GM19239 (cell line): ENCODE measurements around the gene CDC42EP5.

Experiments
- DNase-seq: peaks from one replicate; pipeline ENCODE4 v3.0.0; 2011; ENCODE audit warnings: low spot score; ENCODE audit not compliant: insufficient read length
- FAIRE-seq: peaks from 2 replicates; lab custom pipeline; 2011; peaks lifted over from hg19 to GRCh38; lab: Jason Lieb, UNC

Gene CDC42EP5

DNA sequence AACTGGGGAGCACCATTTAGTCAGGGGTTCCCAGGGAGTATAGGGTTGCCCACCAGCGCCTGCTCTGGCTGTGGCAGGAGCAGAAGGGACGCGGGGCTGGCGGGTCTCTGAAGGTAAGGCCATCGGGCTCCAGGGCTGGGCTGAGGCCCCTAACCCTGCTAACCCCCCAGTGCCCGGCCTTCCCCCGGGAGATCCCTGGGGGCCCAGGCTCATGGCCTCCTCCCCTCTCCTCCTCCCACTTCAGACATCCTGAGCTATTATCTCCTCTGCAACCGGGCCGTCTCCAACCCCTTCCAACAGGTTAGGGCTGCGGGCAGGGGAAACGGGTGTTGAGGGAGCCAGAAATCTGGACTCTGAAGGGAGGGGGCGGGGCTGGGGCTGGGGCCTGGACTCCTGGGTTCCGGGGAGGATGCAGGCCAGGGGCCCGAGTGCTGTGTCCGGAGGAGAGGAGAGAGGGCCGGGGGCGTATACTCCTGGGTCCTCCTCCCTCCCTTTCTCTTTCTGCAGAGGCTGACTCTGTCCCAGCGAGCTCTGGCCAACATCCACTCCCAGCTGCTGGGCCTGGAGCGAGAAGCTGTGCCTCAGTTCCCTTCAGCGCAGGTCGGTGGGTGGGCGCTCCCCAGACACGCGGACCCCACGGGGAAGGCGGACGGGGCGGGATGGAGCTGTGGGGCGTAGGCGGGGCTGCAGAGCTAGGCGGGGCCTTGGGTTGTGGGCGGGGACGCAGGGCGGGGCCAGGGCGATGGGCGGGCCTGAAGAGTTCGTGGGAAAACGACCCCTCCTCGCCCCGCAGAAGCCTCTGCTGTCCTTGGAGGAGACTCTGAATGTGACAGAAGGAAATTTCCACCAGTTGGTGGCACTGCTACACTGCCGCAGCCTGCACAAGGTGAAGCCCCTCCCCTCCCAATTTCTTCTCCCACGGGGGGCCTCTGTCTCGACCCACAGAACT lies 42.5 kb downstream of the CDC42EP5 start:
- no peak for DNase-seq
- peak; percentile 11 for FAIRE-seq

DNA sequence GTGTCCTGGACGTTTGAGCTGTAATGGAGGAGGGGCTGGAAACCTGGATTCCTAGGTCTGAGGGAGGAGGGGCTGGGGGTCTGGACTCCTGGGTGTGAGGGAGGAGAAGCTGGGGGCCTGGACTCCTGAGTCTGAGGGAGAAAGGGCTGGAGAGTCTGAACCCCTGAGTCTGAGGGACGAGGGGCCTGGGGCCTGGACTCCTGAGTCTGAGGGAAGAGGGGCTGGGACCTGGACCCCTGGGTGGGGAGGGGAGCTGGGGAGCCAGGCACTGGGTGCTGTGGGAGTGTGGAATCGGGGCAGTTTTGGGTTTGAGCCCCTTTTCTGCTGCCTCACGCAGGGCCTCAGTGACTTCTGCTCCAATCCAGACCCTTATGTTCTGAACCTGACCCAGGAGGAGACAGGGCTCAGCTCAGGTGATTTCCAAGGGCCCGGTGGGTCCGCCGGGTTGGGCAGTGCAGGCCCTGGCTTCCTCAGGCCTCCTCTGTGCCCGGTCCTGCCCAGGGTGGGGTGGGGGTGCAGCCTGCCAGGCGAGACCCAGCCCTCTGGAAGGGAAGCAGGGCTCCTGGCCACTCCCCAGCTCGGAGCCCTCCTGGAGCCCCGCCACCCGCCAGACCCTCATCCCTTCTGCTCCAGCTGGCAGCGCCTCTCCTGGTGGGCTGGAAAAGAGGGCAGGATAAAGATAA lies 43.4 kb downstream of the CDC42EP5 start:
- no peak for DNase-seq
- no peak for FAIRE-seq

DNA sequence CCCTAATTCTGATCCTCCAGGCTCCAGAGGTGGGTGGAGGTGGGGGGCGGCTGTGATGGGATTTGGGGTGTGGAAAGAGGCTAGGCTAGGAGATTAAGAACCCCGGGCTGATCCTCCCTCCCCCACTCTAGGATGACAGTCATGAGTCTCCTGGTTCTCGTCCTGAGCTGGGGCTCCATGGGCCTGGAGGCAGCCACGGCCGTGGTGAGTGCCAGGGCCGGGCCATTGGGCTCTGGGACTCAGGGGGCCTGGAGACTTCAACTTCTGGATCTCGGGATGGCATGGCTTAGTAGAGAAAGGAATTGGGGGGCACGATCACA lies 44.0 kb downstream of the CDC42EP5 start:
- DNase-seq (no peak), FAIRE-seq (no peak)

DNA sequence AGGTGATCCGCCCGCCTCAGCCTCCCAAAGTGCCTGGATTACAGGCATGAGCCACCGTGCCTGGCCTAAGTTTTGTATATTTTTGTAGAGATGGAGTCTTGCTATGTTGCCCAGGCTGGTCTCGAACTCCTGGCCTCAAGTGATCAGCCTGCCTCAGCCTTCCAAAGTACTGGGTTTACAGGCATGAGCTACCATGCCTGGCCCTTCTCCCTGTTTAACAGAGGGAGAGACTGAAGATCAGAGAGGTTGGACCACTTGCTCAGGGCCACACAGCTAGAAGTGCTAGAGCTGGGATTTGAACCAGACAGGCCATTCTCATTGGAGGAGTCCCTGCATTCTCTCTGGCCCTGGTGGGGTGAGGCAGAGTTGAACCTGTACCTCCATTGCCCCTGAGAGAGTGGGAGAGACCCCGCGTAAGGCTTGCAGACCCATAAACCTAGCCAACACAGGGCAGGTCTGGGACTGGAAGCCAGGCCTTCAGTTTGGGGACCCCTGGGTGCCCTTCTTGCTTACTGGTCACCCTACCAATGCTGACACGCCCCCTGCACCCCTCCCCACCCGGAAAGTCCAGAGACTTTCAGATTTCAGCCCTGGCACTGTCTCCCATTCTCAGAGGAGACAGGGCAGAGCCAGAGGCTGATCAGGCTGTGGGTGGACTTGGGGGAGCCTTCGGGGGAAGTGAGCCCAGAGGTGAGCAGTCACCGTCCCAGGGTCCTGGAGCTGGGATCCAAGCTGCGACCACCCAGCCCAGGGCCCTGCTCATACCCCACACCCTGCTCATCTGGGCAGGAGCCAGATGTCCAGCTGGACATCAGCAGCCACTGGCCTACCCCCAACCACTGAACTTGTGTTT lies 44.5 kb downstream of the CDC42EP5 start:
- DNase-seq (no peak), FAIRE-seq (no peak)

DNA sequence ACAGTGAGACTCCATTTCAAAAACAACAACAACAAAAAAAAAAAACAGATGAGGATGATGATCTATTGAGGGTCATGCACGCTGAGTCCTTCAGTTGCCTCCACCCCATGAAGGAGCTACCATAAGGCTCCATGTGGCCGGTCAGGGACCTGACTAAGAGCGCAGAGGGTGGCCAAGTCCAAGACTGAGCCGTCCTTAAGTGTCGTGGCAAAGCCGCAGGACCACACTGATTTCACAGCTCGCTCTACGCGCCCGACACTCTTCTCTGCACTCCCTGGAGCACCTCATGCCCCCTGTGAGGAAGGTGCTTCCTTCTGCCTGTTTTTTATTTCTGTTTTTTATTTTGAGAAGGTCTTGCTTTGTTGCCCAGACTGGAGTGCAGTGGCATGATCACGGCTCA lies 45.5 kb downstream of the CDC42EP5 start:
- DNase-seq (no peak), FAIRE-seq (no peak)

DNA sequence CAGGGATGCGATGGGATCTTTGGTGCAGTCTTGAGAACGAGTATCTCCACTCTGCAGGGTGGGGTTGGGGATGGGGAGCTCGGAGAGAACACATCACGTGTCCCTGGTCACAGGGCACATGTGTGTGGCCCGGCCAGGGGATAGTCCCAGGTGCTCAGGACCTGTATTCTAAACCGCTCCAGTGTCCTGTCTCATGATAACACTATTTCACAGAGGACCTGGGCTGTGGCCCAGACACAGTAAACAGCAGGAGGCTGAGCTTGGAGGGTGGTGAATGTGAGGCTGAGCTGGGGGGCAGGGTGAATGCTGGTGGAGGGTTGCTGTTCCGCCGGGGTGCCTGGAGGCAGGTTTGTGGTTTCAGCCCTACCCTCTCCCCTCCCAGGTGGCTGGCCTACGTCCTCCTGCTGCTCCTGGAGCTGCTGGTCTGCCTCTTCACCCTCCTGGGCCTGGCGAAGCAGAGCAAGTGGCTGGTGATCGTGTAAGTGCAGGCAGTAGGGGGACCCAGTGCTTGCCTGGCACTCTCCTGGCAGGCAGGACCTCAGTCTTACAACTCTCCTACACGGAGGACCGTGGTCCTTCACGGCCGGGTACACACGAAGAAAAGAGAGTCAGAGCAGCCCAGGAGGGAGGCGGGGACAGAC lies 46.7 kb downstream of the CDC42EP5 start:
- DNase-seq (no peak), FAIRE-seq (no peak)

DNA sequence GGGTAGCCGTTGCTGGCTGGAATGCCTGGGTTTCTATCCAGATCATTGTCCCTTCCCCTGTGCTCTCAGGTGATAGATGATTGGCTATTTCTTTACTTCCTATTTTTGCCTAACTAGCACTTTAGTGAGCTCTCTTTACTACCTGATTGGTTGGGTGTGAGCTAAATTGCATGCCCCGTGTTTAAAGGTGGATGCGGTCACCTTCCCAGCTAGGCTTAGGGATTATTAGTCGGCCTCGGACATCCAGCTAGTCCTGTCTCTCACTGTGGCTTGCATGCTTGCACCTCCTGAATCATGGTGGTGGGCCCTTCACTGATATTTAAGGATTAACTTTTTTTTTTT lies 47.7 kb downstream of the CDC42EP5 start:
- FAIRE-seq = no peak
- DNase-seq = no peak

DNA sequence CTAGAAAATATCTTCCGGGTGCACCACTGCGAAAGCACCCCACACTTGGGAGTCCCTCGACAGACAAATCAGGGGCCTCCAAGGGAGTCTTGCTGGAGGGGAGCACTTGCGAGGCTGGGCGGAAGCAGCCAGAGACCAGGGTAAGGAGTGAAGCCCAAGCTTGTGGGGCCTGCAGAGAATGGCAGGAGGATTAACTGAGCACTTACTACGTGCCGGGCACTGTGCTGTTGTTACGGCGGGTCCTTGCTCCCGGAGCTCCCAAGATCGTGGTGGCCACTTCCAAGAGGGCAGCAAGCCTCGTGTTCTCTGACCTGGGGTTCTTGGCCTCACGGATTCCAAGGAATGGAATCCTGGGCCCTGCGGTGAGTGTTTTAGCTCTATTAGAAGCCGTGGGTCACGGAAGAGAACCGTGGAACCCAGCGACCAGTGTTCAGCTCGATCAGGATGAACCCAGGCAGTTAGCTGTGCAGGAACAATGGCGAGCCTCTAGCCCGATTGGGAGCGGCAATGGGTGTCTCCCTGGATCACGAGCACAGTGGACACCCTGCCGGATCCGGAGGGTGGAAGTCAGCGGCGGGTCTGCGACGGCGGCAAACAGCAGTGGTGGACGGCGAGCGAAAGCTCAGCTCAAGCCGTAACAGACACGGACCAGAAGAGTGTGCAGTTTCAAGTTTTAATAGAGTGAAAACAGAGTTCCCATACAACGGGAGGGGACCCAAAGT lies 48.3 kb downstream of the CDC42EP5 start:
- DNase-seq (no peak), FAIRE-seq (no peak)

DNA sequence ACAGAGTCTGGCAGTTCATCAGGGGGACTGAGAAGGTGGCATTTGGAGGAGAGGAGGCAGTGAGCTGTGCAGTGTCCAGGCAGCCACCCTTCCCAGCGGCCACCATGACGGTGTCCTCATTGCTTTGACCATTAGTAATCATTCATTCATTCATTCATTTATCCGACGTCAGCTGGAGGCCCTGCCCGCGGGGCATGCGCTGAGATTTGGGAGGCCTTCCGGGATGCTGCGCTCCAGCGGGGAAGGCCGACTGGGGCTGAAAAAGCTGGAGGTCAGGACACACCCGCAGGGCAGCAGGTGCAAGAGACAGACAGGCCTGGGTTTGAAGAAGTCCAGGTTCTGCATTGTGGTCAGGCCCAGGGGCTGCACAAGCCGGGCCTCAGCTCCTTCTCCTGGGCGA lies 48.9 kb downstream of the CDC42EP5 start:
- DNase-seq (no peak), FAIRE-seq (no peak)

DNA sequence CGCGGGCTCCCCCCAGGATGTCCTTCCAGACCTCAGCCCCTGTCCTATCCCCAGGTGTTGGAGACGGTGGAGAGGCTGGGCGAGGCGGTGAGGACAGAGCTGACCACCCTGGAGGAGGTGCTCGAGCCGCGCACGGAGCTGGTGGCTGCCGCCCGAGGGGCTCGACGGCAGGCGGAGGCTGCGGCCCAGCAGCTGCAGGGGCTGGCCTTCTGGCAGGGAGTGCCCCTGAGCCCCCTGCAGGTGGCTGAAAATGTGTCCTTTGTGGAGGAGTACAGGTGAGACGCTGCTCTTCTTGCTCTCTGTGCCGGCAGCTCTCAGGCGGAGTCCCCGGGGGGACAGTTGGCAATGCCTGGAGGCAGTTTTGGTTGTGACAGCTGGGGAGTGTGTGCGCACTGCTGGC lies 51.0 kb downstream of the CDC42EP5 start:
- no peak for FAIRE-seq
- no peak for DNase-seq

DNA sequence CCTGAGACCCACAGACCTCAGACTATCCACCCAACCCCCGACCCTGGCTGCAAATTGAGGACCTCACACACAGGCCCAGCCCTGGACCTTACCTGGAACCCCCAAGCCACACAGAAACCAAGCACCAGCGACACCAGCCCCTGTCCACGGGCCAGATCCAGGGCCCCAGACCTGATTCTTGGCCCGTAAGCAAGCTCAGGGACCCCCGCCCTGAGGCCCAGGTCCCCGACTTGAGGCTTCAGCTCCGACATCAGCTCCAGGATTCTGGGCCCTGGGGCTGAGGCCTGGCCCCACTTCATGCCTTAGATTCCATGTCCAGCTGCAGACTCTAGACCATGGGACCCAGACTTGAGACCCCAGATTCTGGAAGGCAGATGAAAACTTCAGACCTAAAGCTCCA lies 51.6 kb downstream of the CDC42EP5 start:
- FAIRE-seq (no peak), DNase-seq (no peak)

DNA sequence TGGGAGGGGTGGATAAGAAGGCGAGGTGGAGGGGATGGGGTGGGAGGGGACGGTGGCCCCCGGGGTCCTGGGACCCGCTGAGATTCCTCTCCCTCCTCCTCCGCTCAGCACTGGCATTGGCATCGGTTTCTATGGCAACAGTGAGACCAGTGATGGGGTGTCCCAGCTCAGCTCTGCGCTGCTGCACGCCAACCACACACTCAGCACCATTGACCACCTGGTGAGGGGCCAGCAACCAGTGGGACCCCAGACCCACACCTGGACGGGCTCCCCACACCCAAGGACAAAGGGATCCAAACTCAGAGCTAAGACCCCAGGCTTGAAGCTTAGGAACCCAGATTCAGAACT lies 52.0 kb downstream of the CDC42EP5 start:
- no peak for DNase-seq
- no peak for FAIRE-seq

DNA sequence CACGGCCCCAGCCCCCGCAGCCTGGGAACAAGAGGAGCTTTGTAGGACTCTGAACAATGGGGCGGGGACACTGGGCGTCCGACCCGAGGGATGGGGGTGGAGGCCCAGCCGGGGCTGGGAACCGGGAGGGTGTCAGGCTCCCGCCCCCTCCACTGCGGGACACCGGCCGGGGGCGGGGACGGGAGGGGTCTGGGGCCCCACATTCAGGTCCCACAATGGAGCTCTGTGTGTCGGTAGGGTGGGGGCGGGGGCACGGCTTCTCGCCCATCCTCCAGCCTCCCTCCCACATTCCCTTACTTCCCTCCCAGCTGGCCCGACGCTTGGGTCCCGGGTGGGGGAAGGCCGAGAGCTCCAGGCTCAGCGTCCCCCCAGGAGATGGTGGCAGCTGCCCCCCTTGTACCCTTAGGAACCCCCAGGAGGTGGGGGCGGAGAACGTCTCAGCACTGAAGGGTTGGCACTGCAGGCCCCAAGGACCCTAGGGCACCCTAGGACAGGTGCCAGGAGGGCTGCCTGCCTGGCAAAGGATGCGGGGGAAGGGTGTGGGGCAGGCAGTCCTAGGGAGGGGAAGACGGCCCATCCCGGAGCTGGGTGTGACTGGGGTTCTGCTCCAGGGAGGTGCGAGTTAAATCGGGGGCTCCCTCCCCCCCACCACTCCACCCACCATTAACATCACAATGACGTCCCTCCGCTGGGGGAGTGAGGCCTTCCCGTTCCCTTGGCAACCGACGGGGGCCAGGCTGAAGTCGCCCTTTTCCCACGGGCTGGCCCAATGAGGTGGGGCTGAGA lies 52.5 kb downstream of the CDC42EP5 start:
- FAIRE-seq = no peak
- DNase-seq = no peak

DNA sequence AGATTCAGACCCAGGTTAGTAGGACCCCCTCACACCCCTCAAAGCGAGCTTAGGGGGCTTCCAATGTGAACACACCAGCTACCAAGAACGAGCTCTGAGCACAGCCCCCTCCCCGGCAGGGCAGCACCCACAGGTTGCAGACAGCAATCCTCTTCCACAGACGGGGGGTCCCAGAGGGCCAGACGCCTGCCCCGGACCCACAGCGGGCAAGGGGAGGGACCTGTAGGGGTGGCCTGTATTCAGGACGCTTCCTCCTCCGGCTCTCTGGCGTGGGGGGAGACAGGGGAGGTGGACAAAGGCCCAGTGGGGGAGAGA lies 53.1 kb downstream of the CDC42EP5 start:
- no peak for DNase-seq
- no peak for FAIRE-seq

DNA sequence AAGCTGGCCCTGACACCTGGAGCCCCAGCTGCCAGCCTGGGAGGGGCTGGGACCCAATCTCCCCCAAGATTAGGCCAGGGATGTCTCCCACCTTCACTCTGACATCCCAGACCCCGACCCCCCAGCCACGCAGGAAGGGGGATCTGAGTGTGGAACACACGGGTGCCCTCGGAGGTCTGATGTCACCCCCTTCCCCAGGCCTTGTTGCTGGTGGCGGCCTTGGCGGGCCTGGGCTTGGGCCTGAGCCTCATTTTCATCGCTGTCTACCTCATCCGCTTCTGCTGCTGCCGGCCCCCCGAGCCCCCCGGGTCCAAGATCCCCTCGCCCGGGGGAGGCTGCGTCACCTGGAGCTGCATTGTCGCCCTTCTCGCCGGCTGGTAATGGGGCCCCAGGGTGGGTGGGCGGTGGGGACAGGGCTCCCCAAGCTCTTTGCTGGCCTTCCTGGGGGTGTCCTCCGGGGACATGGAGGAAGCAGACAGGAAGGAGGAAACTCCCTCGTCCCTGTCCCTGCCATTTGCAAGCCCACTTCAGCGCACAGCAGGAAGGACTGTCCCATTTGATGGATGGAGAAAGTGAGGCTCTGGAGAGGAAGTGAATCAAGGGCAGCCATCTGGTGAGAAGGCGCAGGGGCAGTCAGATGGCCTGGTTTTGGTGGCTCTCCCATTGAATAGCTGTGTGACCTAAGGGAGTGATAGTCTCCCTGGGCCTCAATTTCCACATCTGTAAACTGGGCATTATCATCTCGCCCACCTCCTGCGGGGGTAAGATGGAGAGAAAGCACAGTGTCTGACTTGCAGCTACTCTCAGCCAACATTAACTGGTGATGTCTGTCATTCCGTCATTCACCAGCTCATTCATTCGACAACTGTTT lies 53.9 kb downstream of the CDC42EP5 start:
- no peak for DNase-seq
- FAIRE-seq = no peak

DNA sequence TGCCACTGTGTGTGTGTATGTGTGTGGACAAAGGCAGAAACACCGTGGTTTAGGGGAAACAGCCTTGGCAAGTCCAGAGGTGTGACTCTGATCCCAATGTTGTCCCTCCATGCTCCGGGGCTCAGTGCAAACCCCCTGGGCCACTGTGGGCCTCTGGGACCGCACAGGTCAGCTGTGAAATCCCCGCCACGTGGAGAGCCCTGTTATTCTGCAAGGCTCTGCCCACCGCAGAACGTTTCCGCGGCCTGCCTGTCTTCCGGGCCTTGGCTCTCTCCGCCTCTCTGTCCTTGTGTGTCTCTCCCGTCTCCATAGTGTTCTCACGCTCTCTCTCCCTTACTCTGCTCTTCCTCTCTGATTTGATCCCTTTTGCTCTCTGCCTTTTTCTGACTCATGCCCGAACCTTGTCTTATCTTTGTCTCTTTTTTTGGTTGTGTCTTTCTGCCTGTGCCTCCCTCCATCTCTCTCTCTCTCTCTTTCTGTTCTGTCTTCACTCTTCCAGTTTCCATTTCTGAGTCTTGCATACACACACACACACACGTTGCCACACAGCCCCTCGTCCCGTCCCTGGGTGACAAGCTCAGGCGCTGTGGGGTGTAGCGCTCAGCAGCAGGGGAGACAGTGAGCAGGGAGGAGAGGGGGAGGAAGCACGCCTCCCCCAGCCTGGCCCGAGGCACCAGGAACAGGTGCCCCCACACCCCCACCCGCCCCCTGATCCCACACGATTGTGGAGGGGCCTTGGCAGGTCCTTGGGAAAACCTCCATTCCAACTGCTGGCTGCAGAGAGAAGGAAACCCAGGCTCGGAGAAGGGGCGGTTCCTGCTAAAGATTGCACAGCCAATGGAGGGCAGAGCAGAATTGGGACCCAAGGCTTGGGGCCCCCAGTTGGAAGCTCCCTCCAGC lies 54.8 kb downstream of the CDC42EP5 start:
- DNase-seq = no peak
- no peak for FAIRE-seq

DNA sequence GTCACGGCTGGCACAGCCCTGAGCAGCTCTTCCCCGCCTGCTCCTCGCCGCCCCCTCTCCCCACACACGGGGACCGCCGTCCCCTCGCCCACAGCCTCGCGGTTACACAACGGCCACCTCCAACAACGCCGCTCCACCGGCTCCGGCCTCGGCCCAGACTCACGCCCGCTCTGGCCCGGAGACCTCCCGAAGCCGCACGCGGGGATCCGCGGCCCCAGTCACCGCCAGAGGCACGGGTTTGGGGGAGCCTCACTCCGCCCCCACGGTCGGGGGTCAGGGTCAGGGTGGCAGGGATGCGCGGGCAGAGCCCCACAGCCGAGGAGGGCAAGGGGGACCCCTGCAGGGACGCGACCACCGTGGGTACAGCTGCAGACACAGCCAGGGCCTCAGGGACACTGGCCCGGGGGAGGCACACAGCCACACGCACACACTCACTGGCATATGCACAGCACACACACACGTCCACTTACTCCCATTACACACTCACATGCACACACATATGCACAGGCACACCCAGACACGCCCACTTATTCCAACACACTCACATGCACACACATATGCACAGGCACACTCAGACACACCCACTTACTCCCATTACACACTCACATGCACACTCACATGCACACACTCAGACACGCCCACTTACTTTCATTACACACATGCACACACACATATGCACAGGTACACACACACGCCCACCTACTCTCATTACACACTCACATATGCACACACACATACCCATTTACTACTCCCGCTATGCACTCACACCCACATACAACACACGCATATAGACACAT lies 56.2 kb downstream of the CDC42EP5 start:
- FAIRE-seq (no peak), DNase-seq (no peak)
